CD14-positive monocyte (primary cell): Measurements from ENCODE around the gene DLX5. TPM values are rescaled to one million over a fixed set of nuclear protein-coding genes. Genes with fewer than 3 reads are reported as not detected.

ENCODE experiments used
- DNase-seq, 3 donors: peaks; one replicate each; pipeline ENCODE4 v3.0.0-alpha.2; 2011 to 2022
- H2AFZ ChIP-seq: 2 replicates; pipeline ENCODE4 v1.6.0; 2012; ENCODE audit warnings: mild to moderate bottlenecking, low read depth, low read length, inconsistent platforms; ENCODE audit not compliant: insufficient read depth, poor library complexity, severe bottlenecking
- H3K27ac ChIP-seq, 2 donors: 1 replicate in 1 of 2; 2 replicates in 1 of 2; pipeline ENCODE4 v1.5.1; 2012 to 2013; ENCODE audit warnings: low read length in 2 of 2, control low read depth in 1 of 2, inconsistent platforms in 1 of 2, low read depth in 1 of 2, mild to moderate bottlenecking in 1 of 2
- H3K27me3 ChIP-seq, 2 donors: one replicate each; pipeline versions ENCODE4 v1.6.0 to v1.6.1; 2011 to 2013; ENCODE audit warnings: low read length in 2 of 2; ENCODE audit not compliant: control insufficient read depth in 2 of 2, insufficient read depth in 2 of 2
- H3K36me3 ChIP-seq, 2 donors: replicated peaks in 1 of 2; 1 replicate in 1 of 2; 2 replicates in 1 of 2; pipeline versions ENCODE4 v1.5.1 to v1.6.1; 2012 to 2013; ENCODE audit warnings: low read length in 2 of 2, control low read depth in 1 of 2, inconsistent platforms in 1 of 2, mild to moderate bottlenecking in 1 of 2; ENCODE audit not compliant: insufficient read depth in 2 of 2, control insufficient read depth in 1 of 2
- H3K4me1 ChIP-seq, 2 donors: 1 replicate in 1 of 2; 2 replicates in 1 of 2; pipeline versions ENCODE4 v1.5.1 to v1.6.1; 2012 to 2013; ENCODE audit warnings: low read length in 2 of 2, control low read depth in 1 of 2, inconsistent platforms in 1 of 2, mild to moderate bottlenecking in 1 of 2, moderate library complexity in 1 of 2; ENCODE audit not compliant: insufficient read depth in 2 of 2, control insufficient read depth in 1 of 2
- H3K4me2 ChIP-seq: replicated peaks from 2 replicates; pipeline ENCODE3; 2012; ENCODE audit warnings: low read length, moderate library complexity, mild to moderate bottlenecking; ENCODE audit not compliant: poor library complexity, severe bottlenecking; ENCODE audit errors: extremely low read depth
- H3K4me3 ChIP-seq, 3 experiments: fragments of 200-600 bp in 1 of 3; sonication (generic) in 1 of 3; replicated peaks in 1 of 3; 1 replicate in 2 of 3; 2 replicates in 1 of 3; pipeline ENCODE4 v1.5.1; 2011 to 2013; ENCODE audit warnings: low read length in 3 of 3, mild to moderate bottlenecking in 3 of 3, control low read depth in 2 of 3, low read depth in 2 of 3, inconsistent platforms in 1 of 3, moderate library complexity in 1 of 3
- H3K79me2 ChIP-seq: 2 replicates; pipeline ENCODE4 v1.6.0; 2012; ENCODE audit warnings: mild to moderate bottlenecking, control low read depth, inconsistent platforms, low read length, moderate library complexity; ENCODE audit not compliant: insufficient read depth
- H3K9ac ChIP-seq: 2 replicates; pipeline ENCODE4 v1.6.0; 2017; ENCODE audit warnings: low read length, mild to moderate bottlenecking; ENCODE audit not compliant: insufficient read depth, poor library complexity, severe bottlenecking
- H3K9me3 ChIP-seq, 2 donors: replicated peaks in 1 of 2; 1 replicate in 1 of 2; 2 replicates in 1 of 2; pipeline versions ENCODE4 v1.5.1 to v1.6.1; 2012 to 2013; ENCODE audit warnings: low read length in 2 of 2, control low read depth in 1 of 2; ENCODE audit not compliant: control insufficient read depth in 1 of 2, insufficient read depth in 1 of 2
- H4K20me1 ChIP-seq: 2 replicates; pipeline ENCODE4 v1.6.0; 2012; ENCODE audit warnings: mild to moderate bottlenecking, low read length, control low read depth, moderate library complexity; ENCODE audit not compliant: insufficient read depth
- H3K27ac Mint-ChIP-seq, 7 donors: one replicate each; pipeline ENCODE4 v1.8.0; 2020; ENCODE audit warnings: mild to moderate bottlenecking in 7 of 7, mixed read lengths in 7 of 7, moderate library complexity in 6 of 7, inconsistent platforms in 2 of 7
- H3K27me3 Mint-ChIP-seq, 3 donors: one replicate each; pipeline ENCODE4 v1.8.0; 2021 to 2022; ENCODE audit warnings: low read depth in 3 of 3, mild to moderate bottlenecking in 3 of 3, mixed read lengths in 3 of 3, moderate library complexity in 3 of 3, inconsistent platforms in 1 of 3
- H3K36me3 Mint-ChIP-seq, 2 donors: one replicate each; pipeline ENCODE4 v1.8.0; 2020; ENCODE audit warnings: mixed read lengths in 2 of 2, inconsistent platforms in 1 of 2, mild to moderate bottlenecking in 1 of 2
- H3K4me1 Mint-ChIP-seq: one replicate; pipeline ENCODE4 v1.8.0; 2020; ENCODE audit warnings: mild to moderate bottlenecking, mixed read lengths
- H3K4me3 Mint-ChIP-seq, 2 donors: one replicate each; pipeline ENCODE4 v1.8.0; 2020; ENCODE audit warnings: mild to moderate bottlenecking in 2 of 2, mixed read lengths in 2 of 2, moderate library complexity in 1 of 2
- H3K9me3 Mint-ChIP-seq, 7 donors: one replicate each; pipeline ENCODE4 v1.8.0; 2020 to 2022; ENCODE audit warnings: mixed read lengths in 7 of 7, mild to moderate bottlenecking in 6 of 7, moderate library complexity in 6 of 7, inconsistent platforms in 2 of 7
- CTCF ChIP-seq: fragments of 200-600 bp; IDR thresholded peaks from one replicate; pipeline ENCODE4 v1.8.0; 2022; ENCODE audit warnings: antibody characterized with exemption, mild to moderate bottlenecking
- WGBS: methylation state at CpG from one replicate; pipeline ENCODE4 v1.1.5; 2013; ENCODE audit warnings: missing lambda C conversion rate; ENCODE audit not compliant: insufficient coverage; 5-methylcytosine and 5-hydroxymethylcytosine counted together
- intact Hi-C, 2 donors: fragments of 100-400 bp; cut with micrococcal nuclease; formaldehyde crosslinking; loops; one replicate each; pipeline versions ENCODE4 v1.15.0 to v1.15.1; 2023
- polyA plus RNA-seq, 3 donors: library from polyadenylated mRNA; depleted of rRNA in 1 of 3; unstranded in 2 of 3; stranded (reverse) in 1 of 3; fragments of 300-500 nt in 2 of 3; fragments of >200 nt in 1 of 3; fragmentation: Illumina TruSeq in 2 of 3; gene quantifications; 1 replicate in 2 of 3; 2 replicates in 1 of 3; pipeline ENCODE4 v1.2.3, GENCODE V29; 2012 to 2021

Gene DLX5
- polyA plus RNA-seq, 3 donors: not detected

DNA sequence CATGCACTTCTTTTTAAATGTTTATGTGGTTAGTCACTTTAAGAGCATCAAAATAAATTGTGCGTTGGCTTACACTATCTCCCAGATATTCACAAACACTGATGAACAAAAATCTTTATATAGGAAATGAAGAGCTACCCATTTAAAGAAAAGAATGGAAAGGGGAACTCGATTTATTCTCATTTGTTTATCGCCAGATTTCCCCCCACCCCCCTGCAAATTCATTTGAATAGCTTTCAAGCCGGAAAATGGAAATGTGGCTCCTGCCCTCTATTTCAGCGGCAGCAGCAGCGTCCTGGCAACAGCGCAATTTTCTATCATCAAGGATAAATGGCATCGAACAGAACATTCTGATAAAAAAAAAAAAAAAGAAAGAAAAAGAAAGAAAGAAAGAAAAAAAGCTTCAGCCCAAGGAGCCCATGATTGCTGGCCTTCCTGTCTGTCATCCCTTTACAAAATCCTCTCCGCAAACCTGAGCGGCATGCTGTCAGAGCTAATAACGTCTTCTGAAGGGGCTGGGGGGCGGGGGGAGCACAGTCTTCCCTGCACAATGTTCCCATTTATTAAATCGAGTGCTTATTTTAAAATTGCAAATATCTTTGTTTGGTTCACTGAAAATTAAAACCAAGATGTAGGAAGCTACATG is 33.0 kb downstream of the DLX5 start:
- Histone ChIP-seq H3K4me1 (no peaks in the 10 kb centered on the region), H3K9me3 (peaks cover 5 to 56% of the 10 kb centered on the region in 2 donors), H3K4me3 (no peak overlapping the region), H3K27ac (no peak overlapping the region), H4K20me1 (no peaks in the 10 kb centered on the region), H2AFZ (no peak overlapping the region), H3K27me3 (peaks cover 94 to 97% of the 10 kb centered on the region in 2 donors), H3K36me3 (no peaks in the 10 kb centered on the region), H3K79me2 (no peaks in the 10 kb centered on the region), H3K4me2 (no peak overlapping the region), H3K9ac (no peak overlapping the region)
- no peak for TF ChIP-seq CTCF
- Mint-ChIP-seq H3K27me3 (peaks cover 88 to 92% (median 92%) of the 10 kb centered on the region in 3 donors), H3K4me1 (peaks cover 9% of the 10 kb centered on the region), H3K27ac (no peak overlapping the region), H3K4me3 (peak overlapping the region in 1 of 2 donors; percentile 81), H3K36me3 (peaks cover 0 to 4% of the 10 kb centered on the region in 2 donors), H3K9me3 (peaks cover 9 to 37% (median 32%) of the 10 kb centered on the region in 7 donors)
- intact Hi-C loops: no loop called here
- no peak for DNase-seq
- WGBS: 10% methylated on average over 2 of the region's 13 CpGs

GRCh38 chr7:96989859-96990317 is 34.7 kb downstream of the DLX5 start:
- peaks cover 89 to 91% of the 10 kb centered on the region in 2 donors for H3K27me3 ChIP-seq
- no peak overlapping the region for H3K4me3 ChIP-seq
- H3K4me1 ChIP-seq: no peaks in the 10 kb centered on the region
- no peaks in the 10 kb centered on the region for H3K36me3 ChIP-seq
- intact Hi-C loops: no loop called here
- no peak for DNase-seq
- Mint-ChIP-seq H3K27ac (no peak overlapping the region), H3K4me3 (peak overlapping the region in 1 of 2 donors; percentile 83), H3K27me3 (peaks cover 73 to 83% (median 83%) of the 10 kb centered on the region in 3 donors), H3K36me3 (peaks cover 0 to 4% of the 10 kb centered on the region in 2 donors), H3K9me3 (peaks cover 9 to 35% (median 28%) of the 10 kb centered on the region in 7 donors), H3K4me1 (peaks cover 9% of the 10 kb centered on the region)
- H3K27ac ChIP-seq: no peak overlapping the region
- H3K9me3 ChIP-seq: peaks cover 3 to 48% of the 10 kb centered on the region in 2 donors
- no peaks in the 10 kb centered on the region for H3K79me2 ChIP-seq
- no peak overlapping the region for H2AFZ ChIP-seq
- WGBS: 10% methylated on average over 2 of the region's 8 CpGs
- TF ChIP-seq CTCF: no peak
- H3K9ac ChIP-seq: no peak overlapping the region
- no peaks in the 10 kb centered on the region for H4K20me1 ChIP-seq
- H3K4me2 ChIP-seq: no peak overlapping the region
